ENCODE data around the gene FNDC7.

Gene FNDC7

DNA sequence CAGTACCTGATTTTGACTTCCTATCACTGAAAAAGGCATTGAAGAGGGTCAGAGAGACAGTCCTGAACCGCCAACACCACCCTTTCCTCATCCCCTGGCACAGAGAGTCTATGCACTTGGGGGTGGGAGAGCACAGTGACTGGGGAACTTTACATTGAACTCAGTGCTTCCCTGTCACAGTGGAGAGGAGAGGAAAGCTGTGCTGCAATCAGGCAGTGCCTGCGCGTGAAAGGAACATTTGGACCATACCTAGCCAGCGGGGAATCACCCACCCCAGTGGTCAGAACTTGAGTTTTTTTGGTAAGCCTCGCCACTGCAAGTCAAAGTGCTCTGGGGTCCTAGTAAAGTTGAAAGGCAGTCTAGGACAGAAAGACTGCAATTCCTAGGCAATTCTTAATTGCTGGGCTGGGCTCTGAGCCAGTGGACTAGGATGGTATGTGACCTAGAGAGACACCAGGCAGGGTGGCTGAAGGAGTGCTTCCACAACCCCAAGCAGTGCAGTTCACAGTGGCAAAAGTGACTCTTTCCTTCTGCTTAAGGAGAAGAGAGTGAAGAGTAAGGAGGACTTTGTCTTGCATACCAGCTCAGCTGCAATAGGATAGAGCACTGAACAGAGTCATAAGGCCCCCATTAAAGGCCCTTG, 42.5 kb upstream of the FNDC7 start:
- TF ChIP-seq CTCF (IDR thresholded peaks at IDR 0.05) = no peak

GRCh38 chr1:108671143-108671542, 41.6 kb upstream of the FNDC7 start:
- TF ChIP-seq CTCF (IDR thresholded peaks at IDR 0.05) = no peak

GRCh38 chr1:108678706-108679105, 34.0 kb upstream of the FNDC7 start:
- no peak for TF ChIP-seq CTCF (IDR thresholded peaks at IDR 0.05)

DNA sequence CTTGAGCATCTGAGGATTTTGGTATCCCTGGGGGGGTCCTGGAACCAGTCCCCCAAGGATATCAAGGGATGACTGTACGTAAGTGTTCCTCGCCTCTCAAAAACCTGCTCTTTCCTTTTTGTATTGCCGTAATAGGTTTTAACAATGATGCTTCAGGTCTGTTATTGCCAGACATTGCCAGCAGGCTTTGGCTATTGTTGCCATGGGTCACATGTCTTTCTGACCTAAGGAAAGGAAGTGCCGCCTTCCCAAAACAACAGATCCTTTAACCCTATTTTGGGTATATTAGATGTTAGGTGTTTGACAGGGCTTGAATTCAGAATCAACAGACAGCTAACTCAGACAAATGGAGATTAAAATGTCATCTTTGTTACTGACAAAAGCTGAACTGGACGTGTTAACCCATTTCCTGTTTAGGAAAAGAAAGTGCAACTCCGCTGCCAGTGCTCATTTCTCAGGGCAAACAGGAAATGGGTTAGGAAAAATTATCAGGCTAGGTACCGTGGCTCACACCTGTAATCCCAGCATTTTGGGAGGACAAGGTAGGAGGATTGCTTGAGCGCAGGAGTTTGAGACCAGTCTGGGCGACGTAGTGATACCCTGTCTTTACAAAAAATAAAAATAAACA, 33.0 kb upstream of the FNDC7 start:
- TF ChIP-seq CTCF (IDR thresholded peaks at IDR 0.05) = no peak

DNA sequence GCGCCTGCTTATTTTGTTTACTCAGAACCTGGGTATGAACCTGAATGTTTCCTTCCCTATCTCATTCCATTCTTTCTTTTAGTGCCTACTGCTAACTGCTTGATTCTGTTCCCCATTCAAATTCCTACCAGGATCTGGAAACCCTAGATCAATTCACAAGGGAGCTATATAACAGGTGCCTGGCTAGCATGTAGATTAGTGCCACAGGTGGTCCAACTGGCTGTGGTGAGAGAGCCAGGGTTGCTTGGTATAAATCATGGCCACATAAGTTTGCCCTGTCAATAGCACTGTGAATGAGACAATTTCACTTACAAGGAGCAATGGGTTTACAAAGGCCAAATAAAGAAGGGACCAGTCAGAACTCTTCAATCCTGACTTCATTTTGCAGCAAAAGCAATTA, 27.2 kb upstream of the FNDC7 start:
- no peak for TF ChIP-seq CTCF (IDR thresholded peaks at IDR 0.05)

- no peak for TF ChIP-seq CTCF (IDR thresholded peaks at IDR 0.05)
Measured at GRCh38 chr1:108686614-108687313, 25.9 kb upstream of the FNDC7 start.

DNA sequence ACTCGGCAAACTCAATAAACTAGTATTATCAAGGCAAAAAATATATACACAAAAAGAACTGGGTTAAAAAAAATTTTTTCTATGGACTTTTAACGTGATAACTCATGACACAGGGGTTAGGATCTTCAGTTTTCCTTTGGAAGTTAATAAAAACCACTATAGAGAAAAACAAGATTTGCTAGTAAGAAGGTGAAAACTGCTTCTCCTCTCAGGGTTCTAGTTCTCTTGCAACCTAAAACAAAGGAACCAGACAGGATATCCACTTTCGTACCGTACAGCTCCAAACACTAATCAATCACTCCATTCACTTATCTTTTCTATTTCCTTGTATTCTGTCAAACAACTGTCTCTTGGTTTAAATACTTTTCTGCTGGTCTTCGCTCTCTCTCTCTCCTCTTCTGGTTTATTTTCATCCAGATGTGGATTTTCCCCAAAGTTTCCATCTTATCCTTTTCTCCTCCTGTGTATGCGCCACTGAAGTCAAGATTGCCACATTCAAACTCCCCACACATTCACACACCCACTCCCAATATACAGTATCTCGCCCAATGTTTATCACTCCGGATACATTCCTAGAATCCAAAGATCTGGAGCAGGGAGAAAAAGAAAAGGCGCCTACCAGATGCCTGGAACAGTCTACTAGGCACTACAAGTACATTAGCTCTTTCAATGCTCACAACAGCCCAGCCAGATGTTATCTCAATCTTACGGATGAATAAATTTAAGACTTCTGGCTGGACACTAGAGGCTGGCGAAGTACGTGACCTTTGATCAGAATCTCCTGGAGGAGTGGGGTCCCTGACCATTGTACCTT, 21.4 kb upstream of the FNDC7 start:
- no peak for TF ChIP-seq CTCF (IDR thresholded peaks at IDR 0.05)
